ENCODE results near the gene ADCY2. TPM values are rescaled to one million over a fixed set of nuclear protein-coding genes. Genes with fewer than 3 reads are reported as not detected.
A peak's percentile ranks its signal among the peaks of the same experiment; 100 is the strongest.

Gene ADCY2
- total RNA-seq (2014; rRNA removed; shearing (Covaris generic)) = not detected in 2 replicates
- polyA plus RNA-seq (2014; cell fraction: nucleus; rRNA removed) = not detected in 2 replicates

- DNase-seq (ENCODE audit: extremely low read depth, low read depth) = no peak
Observed at GRCh38 chr5:7395947-7396712, at the start of gene ADCY2. TSS of gene ADCY2 (plus strand) at chr5:7396138. CDS start at chr5:7396297, 159 bp downstream.

DNA sequence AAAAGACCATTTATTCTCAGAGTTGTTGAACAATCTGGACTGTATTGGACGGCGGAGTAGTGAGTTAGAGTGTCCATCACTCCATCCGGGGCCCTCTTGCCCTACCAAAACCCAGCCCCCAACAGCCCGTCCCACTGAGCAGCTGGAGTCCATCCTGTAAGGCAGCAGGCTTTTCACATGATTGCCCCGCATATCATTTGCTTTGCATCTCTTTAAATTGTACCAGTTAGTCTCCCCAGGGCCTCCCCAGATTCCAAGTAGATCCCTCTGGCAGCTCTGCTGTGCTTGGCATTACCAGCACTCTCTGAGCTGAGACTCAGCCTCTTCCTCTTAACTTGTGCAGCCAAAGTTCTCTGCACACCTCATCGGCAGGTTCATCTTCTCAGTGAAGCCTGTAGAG lies 48.6 kb upstream of the ADCY2 start:
- no peak for DNase-seq (ENCODE audit: extremely low read depth, low read depth)

DNA sequence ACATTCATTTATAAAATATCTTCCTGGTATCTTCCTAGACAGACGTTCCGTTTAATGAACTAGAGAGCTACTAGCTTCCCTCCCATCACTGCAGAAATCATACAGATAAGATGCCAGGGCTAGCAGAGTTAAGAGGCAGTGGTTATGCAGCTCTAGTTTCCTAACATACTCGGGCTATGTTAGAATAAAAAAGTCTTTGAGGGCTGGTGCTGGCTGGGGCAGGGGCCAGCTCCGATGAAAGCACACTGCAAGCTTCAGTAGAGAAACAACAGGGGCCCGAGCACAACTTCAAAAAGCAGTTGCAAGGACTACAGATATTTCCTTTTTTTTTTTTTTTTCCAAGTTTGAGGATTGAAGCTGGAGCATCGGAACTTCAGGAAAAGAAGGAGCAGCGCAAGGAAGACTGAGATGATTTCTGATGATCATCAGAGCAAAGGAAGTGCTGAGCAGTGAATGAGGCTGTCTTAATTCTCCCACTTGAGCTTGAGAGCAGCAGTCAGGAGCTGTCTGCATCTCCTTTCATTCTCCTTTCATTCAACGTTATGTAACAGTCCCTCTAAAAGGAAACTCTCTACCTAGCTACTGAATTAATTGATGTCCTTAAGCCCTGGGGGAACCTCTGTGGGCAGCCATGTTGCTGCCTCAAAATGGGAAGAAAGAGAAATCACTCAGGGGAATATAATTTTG lies 47.6 kb upstream of the ADCY2 start:
- no peak for DNase-seq (ENCODE audit: extremely low read depth, low read depth)

- DNase-seq (ENCODE audit: extremely low read depth, low read depth) = no peak
Observed at GRCh38 chr5:7361593-7361992, 34.3 kb upstream of the ADCY2 start.

GRCh38 chr5:7363067-7363677 lies 32.8 kb upstream of the ADCY2 start:
- DNase-seq (ENCODE audit: extremely low read depth, low read depth) = no peak

GRCh38 chr5:7364226-7364875 lies 31.6 kb upstream of the ADCY2 start:
- DNase-seq (ENCODE audit: extremely low read depth, low read depth) = no peak

DNA sequence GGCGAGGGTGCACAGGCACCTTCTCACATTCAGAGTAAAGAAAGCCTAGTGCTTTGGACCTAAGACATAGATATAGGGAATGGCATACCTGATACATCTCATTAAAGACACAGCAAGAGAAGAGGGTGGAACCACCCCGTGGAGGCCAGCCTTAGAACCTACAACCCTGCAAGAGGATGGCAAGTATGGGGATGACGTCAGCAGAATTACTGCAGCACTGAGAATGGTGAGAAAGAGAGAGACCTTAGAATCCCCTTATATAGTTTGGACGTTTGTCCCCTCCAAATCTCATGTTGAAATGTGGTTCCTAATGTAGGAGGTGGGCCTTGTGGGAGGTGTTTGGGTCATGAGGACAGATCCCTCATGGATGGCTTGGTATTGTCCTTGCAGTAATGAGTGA lies 28.2 kb upstream of the ADCY2 start:
- DNase-seq (ENCODE audit: extremely low read depth, low read depth) = no peak

DNA sequence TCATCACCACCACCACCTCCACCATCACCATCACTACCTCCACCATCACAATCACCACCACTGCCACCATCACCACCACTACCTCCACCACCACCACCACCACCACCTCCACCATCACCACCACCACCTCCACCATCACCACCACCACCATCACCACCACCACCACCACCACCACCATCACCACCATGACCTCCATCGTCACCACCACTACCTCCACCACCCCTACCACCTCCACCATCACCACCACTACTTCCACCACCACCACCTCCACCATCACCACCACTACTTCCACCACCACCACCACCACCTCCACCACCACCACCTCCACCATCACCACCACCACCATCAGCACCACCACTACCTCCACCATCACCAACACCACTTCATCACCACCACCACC lies 23.5 kb upstream of the ADCY2 start:
- DNase-seq (ENCODE audit: extremely low read depth, low read depth) = no peak

DNA sequence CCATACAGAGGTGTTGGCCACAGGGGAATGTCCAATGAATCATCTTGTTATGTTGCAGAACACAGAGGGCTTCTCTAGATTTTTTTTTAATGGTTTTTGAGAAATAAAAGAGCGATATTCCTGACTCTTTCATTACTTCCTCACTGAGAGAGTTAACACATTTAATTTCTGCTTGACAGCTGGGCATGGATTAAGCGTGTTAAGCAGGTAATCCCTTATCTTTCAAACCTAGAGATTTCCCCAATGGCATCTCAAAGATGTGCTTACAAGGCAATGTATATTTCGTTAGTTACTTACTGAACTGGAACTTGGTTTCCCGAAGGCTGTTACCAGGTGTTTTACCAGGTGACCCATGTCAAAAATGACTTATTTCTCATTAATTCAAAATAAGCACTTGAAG lies 21.8 kb upstream of the ADCY2 start:
- no peak for DNase-seq (ENCODE audit: extremely low read depth, low read depth)

- no peak for DNase-seq (ENCODE audit: extremely low read depth, low read depth)
Observed at GRCh38 chr5:7375457-7375856, 20.5 kb upstream of the ADCY2 start.

- DNase-seq (ENCODE audit: extremely low read depth, low read depth) = no peak
Observed at GRCh38 chr5:7376871-7377270, 19.1 kb upstream of the ADCY2 start.

- no peak for DNase-seq (ENCODE audit: extremely low read depth, low read depth)
Observed at GRCh38 chr5:7377761-7378160, 18.2 kb upstream of the ADCY2 start.

DNA sequence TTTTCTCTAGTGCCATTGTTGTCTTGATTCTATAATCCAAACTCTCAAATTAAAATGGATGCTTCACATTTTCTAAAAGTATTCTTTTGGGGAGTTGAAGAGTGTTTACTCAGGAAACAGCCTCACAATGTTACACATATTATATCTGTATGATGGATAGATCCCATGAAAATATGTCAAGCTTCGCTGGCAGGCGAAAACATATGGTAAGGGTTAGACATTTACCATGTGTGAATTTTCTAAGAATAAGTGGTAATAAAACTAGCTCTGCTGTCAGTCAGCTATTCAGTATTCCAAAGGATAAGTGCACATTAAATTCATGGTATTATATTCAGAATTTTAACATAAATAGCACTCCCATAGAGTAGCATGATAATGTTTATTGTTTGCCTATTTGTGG lies 13.3 kb upstream of the ADCY2 start:
- DNase-seq (ENCODE audit: extremely low read depth, low read depth) = no peak

DNA sequence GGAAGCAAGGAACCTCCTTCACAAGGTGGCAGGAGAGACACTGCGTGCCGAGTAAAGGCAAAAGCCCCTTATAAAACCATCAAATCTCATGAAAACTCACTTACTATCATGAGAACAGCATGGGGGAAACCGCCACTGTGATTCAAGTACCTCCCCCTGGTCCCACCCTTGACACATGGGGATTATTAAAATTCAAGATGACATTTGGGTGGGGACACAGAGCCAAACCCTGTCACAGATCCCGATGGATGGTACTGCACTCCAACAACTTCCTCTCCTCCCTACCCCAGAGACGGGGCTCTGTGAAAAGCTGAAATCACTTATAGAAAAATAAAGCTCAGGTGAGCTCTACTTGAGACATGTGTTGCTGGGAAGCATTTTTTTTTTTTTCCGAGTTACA lies 10.3 kb upstream of the ADCY2 start:
- no peak for DNase-seq (ENCODE audit: extremely low read depth, low read depth)

- DNase-seq (ENCODE audit: extremely low read depth, low read depth) = no peak
Observed at GRCh38 chr5:7388553-7388952, 7.4 kb upstream of the ADCY2 start.

GRCh38 chr5:7391215-7391614 lies 4.7 kb upstream of the ADCY2 start:
- DNase-seq (ENCODE audit: extremely low read depth, low read depth) = peak; percentile 1

- DNase-seq (ENCODE audit: extremely low read depth, low read depth) = peak; percentile 17
Observed at GRCh38 chr5:7391814-7392692, 3.9 kb upstream of the ADCY2 start.

- DNase-seq (ENCODE audit: extremely low read depth, low read depth) = no peak
Observed at GRCh38 chr5:7392693-7393024, 3.3 kb upstream of the ADCY2 start.

DNA sequence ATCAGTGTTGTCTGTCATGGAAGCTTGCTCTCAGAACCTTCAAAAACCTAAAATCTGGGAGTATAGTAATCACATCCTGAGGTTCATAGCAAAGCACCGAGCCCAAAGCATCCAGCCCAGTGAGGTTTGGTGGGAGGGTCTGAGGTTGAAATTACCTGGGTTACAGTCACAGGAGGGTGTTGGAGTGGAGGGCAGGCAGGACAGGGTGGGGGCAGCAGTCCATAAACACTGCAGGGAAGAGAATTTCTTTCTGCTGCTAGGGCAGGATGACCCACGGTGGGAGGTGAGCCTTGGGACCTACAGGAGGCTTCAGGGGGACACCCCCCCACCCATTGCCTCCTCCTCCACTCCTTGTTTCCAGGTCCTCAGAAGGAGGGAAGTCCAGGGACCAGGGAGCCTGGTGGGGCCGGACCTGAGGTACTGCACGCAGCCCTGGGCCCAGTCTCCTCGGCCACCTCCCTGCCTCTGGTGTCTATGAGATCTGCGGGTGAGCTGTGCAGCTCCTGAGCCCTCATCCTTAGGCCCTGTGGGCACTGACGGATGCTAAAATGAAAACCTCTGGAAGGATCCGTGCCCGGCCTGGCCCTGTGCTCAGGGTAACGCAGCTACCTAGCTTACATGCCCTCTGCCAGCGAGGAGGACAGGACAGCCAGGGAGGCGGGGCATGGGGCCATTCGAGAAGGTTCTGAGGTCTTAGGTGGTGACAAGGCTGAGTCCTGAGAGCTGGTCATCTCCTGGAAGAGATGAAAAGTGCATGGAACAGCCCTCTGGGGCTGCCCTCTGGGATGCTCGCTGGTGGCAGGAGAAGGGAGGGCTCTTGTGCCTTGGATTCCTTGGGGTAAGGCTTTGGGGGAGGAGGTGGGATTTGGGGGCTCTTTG lies 1.8 kb upstream of the ADCY2 start:
- no peak for DNase-seq (ENCODE audit: extremely low read depth, low read depth)
